Fibroblast of skin of scalp (primary cell): ENCODE data around the gene DNAJC30.
A peak's percentile ranks its signal among the peaks of the same experiment; 100 is the strongest.

ENCODE experiments used
- DNase-seq: peaks from one replicate; pipeline ENCODE4 v3.0.0-alpha.2; 2013

DNAJC30 gene

DNA sequence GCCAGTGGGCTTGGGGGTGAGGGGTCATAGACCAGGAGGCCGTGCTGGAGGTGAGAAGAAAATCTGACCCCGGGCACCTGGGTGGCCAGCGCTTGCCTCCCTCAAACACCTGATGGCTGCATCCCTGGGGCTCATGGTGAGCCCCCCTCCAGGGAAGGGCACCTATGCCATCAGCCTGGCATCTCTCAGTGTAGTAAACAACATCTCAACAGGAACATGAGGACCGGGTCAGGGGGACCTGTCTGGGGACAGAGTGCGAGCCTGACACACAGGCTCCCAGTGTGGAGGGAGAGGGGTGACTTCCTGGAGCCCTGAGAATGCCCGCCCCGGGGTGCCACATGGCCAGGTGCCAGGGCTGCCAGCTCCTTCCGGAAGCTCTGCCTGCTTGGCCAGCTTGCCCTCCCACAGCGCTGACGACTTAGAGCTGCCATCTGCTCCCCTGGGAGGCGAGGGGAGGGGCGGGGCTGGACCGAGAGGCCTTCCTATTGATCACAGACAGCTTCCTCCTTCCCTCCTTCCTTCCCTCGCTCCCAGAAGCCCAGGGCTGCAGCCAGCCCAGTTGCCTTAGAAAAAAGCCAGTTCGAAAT, 23.9 kb upstream of the DNAJC30 start:
- DNase-seq, result peak; percentile 69

DNA sequence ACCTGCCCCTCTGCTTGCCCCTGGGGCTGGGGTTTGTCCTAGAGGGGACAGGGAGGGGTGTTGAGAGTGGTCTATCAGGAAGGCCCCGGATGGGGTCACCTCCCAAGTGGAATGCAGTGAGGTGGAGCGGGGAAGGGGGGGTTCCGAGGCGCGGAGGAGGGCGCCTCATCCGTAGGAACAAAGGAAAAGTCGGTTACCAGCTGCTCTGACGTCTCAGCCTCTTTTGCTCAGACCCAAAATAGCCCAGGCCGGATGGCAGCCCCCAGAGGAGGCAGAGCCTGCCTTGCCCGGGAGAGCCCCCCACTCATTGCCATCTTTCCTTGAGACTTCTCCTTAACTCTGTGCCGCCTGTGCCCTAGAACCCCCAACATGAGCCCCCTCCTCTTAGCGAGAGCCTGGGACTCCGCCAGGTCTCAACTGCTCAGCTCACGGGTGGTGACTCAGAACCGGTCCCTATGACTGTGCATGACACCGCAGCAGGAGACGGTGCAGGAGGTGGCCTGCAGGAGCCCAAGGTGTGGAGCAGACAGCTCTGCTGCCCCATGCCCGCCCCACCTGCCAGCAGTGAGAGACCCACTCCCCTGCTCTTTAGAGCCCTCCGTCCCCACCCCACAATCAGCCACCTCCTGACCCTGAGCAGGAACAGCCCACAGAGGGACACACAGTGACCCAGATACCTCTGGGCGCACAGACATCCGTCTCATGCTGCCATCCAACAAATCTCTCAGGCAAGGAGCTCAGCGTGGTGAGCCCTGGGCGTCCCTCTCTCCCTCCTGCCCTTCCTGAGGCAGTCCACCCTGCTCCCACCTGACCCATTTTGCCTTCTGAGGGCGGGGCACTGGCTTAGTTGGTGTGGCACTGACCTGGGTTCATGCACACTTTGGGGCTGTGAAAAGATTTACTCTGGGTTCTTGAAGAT, 23.1 kb upstream of the DNAJC30 start:
- peak; percentile 39 for DNase-seq

DNA sequence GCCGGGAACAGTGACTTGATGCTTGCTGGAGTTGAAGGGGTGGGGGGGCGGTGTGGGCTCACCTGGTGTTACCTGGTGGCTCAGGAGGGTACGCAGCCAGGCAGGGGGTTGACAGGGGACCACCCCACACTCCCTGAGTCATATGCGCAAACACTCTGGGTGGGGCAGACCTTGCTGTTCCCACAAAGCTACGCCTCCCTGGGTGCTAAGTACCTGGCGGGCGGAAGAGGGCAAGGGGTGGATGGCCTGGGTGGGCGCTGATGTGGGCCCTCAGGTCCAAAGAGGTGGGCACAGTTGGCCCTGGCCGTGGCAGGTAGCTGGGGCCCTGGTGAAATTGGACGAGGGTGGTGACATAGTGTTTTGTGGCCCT, 22.3 kb upstream of the DNAJC30 start:
- no peak for DNase-seq

DNA sequence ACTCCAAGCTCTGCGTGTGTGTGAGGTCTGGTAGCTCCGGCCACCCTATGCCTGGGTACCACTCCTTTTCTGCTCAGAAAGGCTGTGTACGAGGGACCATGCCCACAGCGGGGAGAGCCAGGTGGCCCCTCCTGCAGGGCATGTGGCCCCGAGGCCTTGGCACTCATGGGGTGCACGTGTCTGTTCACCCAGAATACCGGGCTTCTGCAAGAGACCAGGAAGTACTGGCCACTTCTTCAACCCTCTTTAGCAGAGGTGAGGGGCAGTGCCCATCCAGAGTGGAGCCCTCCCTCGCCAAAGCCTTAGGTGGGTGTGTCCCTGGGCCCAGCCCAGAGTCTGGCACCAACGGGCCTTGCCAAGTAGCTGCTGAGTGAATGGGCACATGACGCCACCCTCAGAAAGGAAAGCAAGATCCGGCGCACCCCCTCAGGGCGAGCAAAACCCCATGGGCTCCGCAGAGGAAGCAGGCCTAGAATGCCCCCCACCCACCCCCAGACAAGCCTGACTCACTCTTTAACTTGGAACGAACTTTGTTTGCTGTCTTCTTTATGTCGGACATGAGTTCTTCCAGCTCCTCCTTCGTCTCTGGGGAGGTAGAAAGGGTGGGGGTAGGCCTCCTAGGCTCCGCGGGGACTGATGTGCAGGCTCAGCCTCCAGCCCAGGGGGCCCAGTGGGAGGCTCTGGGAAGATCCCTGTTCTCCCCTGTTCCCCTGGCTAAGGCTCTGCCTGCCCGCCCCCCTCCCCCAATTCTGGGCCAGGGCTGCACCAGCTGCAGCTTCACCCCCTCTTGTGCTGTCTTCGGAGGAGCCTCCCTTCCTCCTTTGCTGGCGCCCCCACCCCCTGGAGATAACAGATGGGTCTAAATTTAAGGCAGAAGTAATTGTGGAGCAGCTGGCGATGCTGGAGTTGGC, 21.6 kb upstream of the DNAJC30 start:
- DNase-seq, result peak; percentile 91

DNA sequence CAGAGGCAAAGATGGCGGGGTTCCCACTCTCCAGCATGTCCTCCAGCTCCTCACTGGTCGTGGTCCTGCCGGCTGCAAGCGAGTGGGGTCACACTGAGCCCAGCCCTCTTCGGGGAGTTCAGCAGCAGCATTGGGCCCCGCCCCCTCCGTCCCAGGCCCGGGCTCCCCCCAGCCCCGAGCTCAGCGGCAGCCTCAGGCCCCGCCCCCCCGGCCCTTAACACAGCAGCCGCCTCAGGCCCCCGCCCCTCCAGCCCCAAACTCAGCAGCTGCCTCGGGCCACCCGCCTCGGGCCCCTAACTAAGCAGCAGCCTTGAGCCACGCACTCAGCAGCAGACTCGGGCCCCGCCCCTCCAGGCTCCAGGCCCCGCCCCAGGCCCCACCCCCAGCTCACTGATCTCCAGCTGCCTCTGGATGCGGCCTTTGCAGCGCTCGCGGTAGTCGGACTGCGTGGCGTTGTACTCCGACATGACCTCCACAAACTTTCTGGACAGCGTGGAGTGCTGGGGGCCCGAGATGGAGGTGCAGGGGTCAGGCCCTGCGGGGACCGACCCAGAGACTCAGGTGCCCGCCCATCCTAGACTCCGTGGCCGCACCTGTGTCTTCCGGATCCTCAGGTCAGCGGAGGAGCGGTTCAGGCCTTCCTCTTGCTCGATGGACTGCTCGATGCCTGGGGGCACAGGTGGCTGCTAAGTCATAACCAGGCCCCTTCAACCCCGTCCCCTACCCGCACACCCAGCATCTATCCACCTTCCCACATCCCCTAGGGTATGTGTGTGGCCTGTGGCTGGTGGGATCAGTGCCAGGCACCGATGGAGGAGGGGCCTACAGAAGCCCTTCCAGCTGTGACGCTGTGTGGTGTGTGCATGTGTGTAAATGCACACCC, 20.7 kb upstream of the DNAJC30 start:
- DNase-seq, result peak; percentile 72

DNA sequence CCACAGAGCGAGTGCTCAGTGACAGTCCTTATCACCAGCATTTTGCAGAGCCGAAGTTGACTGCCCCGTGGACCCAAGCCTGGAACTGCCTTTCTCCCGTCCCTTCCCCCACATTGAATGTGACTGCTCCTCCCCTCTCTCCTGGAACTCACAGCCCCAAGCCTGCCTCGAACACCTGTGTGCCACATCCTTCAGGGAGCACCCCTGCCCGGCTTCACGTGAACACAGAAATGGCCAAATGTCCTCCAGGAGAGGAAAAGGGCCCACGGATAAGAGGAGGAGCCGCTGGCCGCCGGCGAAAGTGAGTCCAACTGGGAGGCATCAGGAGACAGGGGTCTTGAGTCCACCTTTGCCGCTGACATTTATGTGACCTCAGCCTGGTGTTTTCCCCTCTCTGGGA, 20.0 kb upstream of the DNAJC30 start:
- DNase-seq, result no peak

DNA sequence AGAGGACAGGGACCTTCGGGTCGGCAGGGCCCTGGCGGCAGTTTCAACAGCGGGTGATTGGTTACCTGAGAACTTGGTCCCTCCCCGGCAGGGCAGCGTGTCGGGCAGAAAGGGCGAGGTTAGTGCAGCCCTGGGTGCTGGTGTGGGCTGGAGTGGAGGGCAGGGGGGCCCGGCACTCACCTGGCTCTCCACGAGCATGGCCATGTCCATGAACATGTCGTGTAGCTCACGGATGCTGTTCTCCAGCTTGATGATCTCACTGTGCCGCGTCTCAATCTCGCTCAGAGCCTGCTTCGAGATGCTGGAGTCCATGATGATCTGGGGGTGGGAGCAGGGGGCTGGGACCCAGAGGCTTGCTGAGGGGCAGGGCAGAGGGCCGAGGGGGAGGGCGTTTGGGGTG, 19.4 kb upstream of the DNAJC30 start:
- no peak for DNase-seq

DNA sequence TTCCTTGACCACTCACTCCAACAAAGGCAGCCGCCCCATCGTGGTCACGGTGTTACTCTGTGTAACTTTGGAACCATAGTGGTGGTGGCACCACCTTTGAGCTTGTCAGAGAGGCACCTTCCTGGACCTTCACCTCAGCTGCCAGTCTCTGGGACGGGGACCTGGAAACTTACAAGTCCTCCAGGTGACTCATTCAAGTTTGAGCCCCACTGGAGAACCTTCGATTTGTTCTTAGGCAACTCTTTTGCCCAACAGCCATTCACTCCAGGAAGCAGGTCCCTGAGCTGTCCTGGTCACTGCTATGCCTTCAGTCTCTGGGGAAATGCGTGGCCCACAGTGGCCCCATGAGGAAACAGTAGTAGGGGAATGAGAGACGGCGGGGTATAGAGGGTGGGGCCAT, 19.0 kb upstream of the DNAJC30 start:
- no peak for DNase-seq

DNA sequence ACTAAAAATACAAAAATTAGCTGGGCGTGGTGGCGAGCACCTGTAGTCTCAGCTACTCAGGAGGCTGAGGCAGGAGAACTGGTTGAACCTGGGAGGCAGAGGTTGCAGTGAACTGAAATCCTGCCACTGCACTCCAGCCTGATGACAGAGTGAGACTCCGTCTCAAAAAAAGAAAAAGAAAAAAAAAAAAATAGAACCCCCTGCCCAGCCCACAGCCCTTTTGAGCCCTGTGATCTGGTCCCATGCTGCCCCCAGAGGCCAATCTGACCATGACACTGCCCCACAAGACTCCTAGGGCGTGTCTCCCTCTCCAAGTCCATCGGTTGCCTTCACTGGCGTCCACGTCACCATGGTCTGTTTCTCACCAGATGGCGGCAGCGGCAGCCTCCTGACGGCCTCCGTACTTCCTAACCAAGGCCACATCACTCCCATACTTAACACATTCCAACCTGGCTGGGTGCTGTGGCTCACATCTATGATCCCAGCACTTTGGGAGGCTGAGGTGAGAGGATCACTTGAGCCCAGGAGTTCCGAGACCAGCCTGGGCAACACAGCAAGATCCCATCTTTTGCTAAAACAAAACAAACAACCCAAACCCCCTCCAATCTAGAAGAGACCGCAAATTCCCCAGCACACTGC, 18.2 kb upstream of the DNAJC30 start:
- peak; percentile 81 for DNase-seq

DNA sequence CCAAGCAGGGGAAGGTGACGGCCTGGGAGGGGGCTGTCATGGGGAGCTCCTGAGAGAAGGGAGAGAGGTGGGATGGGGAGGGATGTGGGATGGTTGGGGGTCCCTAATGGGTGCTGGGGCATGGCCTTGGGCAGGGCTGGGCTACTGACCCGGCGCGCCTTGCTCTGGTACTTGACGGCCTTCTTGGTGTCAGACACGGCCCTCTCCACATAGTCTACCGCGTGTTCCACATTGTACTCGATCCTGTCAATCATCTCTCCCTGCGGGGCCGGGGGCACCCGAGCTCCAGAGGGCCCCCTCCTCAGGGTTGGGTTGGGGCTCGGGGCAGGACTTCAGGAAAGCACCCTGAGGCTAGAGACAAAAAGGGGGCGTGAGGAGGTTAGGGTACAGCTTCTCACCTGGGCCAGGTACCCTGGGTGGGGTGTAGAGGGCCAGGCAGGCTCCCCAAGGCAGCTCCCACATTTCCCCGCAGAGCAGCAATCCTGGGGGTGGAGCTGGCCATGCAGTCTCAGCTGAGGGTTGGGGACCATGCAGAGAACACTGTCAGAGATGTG, 17.4 kb upstream of the DNAJC30 start:
- DNase-seq, result no peak

DNA sequence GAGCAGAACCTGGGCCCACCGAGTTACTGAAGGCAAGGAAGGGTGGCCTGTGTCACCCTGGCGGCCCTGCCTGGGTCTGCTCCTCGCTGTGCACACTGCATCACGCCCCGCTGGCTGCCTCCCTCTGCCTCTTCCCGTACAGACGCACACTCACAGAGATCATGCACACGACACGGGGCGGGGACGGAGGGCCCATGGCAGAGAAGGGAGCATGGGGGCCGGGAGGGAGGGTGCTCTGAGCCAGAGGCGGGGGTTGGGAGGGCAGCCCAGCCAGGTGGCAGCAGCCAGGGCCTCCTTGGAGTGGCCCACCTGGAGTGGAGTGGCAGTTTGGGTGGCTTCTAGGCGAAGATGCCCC, 16.8 kb upstream of the DNAJC30 start:
- no peak for DNase-seq

DNA sequence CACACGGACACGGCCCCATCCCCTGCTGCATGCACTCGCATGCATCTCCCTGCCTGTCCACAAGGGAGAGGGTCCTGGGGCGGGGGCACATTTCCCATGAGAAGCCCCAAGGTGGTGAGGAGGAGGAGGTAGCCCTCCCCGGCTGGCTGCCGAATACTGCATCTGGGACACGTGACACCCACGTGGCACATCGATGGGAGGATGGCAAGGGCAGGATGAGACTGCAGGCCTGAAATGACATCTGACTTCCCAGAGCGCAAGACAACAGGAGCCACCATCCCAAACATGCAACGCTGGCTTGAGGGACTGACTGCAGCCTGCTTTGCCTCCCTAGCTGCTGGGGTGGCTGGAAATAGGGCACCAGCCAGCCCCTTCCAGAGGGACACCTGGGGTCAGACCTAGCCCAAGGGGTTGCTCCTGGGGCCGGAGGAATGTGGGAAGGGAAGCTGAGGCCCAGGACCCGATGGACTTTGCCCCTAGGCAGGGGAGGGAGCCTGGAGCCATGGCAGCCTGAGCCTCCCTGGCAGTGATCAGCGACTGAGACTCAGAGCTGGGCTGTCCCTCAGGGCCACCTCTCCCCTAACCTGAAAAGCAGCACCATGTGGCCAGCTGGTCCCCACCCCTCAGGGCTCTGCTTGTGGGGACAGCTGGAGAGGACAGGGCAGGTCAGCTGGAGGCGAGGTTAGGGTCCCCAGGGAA, 16.3 kb upstream of the DNAJC30 start:
- no peak for DNase-seq

DNA sequence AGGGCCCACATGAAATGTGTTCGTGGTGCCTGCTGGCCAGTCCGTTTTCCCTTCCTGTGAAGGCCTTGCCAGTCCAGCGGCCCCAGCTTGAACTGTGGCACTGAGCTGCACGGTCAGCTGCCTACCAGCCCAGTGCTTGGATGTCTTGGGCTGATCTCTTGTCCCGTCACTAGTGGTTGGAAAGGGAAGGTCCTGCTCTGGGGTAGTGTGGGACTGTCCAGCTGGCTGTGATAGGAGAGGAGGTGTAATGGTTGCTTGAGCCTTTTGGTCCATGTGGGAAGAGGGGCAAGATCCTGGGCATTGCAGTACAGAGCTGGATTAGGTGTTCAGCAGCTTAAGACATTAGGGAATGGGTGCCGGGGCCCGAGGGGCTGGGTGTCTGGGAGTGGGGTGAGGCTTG, 15.2 kb upstream of the DNAJC30 start:
- DNase-seq, result no peak

DNA sequence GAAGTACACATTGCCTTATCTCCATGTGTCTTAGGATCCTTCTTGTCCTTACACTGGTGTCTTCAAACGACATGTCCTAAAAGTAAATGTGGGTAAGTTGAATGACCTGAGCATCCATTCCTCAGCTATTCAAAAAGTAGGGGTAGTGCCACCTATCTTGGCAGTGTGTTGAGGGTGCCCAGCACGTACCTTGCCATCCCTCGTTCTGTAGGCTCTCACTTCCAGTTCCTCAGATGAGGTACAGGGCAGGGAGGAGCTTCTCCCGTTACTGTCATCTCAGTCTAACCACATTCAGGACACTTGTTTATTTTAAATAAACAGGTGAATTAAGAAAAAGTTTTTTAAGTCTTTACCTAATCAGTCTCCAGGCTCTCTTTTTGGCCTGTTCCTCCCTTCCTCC, 13.1 kb upstream of the DNAJC30 start:
- DNase-seq, result no peak

DNA sequence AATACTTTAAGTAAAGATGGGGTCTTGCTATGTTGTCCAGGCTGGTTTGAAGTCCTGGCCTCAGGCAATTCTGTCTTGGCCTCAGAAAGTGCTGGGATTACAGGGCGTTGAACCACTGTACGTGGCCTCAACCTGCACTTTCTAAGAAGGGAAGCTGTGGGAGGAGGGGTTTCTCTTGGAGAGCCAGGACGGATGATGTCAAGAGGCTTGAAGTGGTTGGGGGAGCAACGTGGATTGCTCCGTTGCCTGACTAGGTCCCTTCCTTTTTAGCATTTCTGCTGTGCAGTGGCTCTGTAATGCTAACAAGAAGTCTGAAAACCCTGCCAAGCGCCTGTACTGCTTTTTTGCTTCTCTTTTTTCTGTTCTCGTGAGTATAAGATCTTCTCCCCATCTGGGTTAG, 7.4 kb upstream of the DNAJC30 start:
- DNase-seq, result no peak

DNA sequence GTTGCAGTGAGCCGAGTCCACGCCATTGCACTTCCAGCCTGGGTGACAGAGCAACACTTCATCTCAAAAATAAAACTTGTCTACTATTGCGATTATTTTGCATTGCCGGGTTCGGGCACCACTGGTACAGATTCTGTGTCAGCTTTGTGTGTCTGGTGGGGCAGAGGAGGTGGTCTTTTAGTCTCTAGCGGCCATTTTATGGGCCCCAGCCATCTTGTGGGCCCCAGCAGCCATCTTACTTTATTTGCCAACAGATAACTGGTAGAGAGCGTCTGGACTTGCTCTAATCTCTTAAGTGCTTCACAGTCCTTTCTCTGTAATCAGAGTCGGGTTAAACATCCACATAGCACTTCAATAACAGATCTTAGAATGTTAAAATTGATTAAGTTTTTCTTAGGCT, 5.0 kb upstream of the DNAJC30 start:
- DNase-seq, result no peak

DNA sequence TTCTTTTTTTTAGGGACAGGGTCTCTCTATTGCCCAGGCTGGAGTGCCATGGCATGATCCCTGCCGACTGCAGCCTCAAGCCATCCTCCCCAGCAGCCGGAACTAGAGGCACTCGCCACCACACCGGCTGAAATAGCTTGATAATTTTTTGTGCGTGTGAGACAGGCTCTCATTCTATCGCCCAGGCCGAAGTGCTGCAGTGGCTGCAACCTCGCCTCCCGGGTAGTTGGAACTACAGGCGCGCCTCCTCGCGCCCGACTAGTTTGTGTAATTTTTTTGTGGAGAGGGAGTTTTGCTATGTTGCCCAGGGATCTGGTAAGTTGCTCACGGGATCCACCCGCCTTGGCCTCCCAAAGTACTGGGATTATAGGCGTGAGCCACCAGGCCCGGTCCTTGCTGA, 2.1 kb upstream of the DNAJC30 start:
- DNase-seq, result no peak

DNA sequence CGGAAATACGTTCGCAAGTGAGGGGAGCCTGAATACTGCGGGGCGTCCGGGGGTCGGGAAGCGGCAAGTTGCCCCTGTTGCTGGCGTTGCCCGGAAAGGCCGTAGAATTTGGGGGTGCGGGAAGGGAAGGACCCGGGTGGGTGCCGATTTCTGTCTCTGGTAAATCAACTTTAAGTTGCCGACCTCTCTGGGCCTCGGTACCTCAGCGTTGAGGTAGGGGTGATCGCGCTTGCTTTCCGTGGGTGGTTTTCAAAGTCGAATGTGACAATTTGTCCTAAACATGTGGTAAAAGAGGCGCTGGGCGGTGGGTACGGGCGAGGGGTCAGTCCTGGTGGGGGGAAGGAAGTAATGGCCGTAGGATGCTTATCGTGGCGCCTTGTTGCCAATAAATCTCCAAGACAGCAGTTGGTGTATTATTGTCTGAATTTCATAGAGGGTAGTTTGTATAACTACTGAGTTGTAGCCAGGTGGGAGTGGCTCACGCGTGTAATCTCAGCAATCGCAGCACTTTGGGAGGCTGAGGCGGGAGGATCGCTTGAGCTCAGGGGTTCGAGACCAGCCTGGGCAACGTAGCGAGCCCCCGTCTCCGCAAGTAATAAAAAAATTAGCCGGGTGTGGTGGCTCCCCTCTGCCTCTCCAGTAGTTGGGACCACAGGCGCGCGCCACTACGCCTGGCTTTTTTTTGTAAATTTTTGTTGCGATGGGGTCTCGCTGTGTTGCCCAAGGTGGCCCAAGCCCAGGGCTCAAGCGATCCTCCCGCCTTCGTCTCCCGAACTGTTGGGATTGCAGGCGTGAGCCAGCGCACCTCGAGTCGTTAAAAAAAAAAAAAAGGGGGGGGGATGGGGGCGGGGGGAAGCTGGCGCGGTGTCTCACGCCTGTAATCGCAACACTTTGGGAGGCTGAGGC, 788 bp upstream of the DNAJC30 start:
- DNase-seq, result no peak

DNA sequence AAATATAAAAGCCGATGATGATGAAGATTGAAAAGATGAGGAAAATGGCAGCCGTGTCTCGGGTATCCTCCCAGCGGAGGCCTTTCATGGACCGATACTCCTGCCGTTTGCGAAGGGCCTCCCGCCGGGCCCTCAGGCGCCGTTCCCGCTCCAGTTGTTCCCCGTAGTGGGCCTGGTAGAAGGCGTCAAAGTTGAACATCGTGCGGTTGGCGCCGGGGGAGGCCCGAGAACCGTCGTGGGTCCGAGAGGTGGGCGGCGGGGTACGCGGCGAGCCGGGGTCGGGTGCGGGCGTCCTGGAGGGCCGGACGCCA, 553 bp downstream of the DNAJC30 start:
- no peak for DNase-seq

DNA sequence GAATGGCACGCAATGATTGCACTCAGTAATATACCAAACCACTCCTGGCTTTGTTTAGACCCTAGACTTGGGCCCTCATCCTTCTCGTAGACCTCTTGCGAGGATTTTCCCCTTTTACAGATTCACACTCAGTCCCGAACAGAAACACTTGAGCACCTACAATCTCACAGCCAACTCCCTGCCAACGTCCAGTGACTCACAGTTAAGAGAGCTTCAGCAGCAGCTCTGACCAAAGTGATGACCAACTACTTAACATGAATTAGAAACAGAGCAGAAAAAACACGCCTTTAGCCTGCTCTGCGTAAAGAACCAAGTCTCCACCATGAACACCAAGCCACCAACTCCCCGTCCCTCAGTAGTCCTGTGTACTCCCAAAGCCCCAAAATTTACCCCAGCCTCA, 2.2 kb downstream of the DNAJC30 start:
- DNase-seq, result no peak
